ENCODE data around the gene HNRNPH1.
"Not testable (repeated sequence)": the region's sequence is repeated elsewhere in the genome, so short reads cannot be mapped to it uniquely, and the experiment has no call there.

HNRNPH1 gene

GRCh38 chr5:179623003-179623905, at the start of gene HNRNPH1:
Gene HNRNPH1, minus strand, starts transcription at chr5:179623671. Its CDS starts 538 bp downstream, at chr5:179623133.
- DNase-seq (ENCODE audit: low spot score): peak; percentile 99

GRCh38 chr5:179668391-179668790, 44.9 kb upstream of the HNRNPH1 start:
- DNase-seq (ENCODE audit: low spot score): peak; percentile 84

GRCh38 chr5:179661647-179662046, 38.2 kb upstream of the HNRNPH1 start:
- not testable (repeated sequence) for DNase-seq (ENCODE audit: low spot score)

- DNase-seq (ENCODE audit: low spot score): not testable (repeated sequence)
Measured at GRCh38 chr5:179658179-179658856, 34.8 kb upstream of the HNRNPH1 start.

GRCh38 chr5:179657302-179658178, 34.1 kb upstream of the HNRNPH1 start:
- DNase-seq (ENCODE audit: low spot score): not testable (repeated sequence)

- not testable (repeated sequence) for DNase-seq (ENCODE audit: low spot score)
Measured at GRCh38 chr5:179653135-179653534, 29.7 kb upstream of the HNRNPH1 start.

GRCh38 chr5:179650245-179650644, 26.8 kb upstream of the HNRNPH1 start:
- not testable (repeated sequence) for DNase-seq (ENCODE audit: low spot score)

GRCh38 chr5:179649166-179649703, 25.8 kb upstream of the HNRNPH1 start:
- DNase-seq (ENCODE audit: low spot score): not testable (repeated sequence)

- no peak for DNase-seq (ENCODE audit: low spot score)
Measured at GRCh38 chr5:179648410-179648809, 24.9 kb upstream of the HNRNPH1 start.

- DNase-seq (ENCODE audit: low spot score): not testable (repeated sequence)
Measured at GRCh38 chr5:179644766-179645165, 21.3 kb upstream of the HNRNPH1 start.

GRCh38 chr5:179643141-179643920, 19.9 kb upstream of the HNRNPH1 start:
- DNase-seq (ENCODE audit: low spot score): not testable (repeated sequence)

GRCh38 chr5:179642626-179643025, 19.2 kb upstream of the HNRNPH1 start:
- not testable (repeated sequence) for DNase-seq (ENCODE audit: low spot score)

- DNase-seq (ENCODE audit: low spot score): not testable (repeated sequence)
Measured at GRCh38 chr5:179641745-179642144, 18.3 kb upstream of the HNRNPH1 start.

GRCh38 chr5:179639296-179639695, 15.8 kb upstream of the HNRNPH1 start:
- DNase-seq (ENCODE audit: low spot score): not testable (repeated sequence)

- not testable (repeated sequence) for DNase-seq (ENCODE audit: low spot score)
Measured at GRCh38 chr5:179634370-179635172, 11.1 kb upstream of the HNRNPH1 start.

- not testable (repeated sequence) for DNase-seq (ENCODE audit: low spot score)
Measured at GRCh38 chr5:179633501-179634369, 10.3 kb upstream of the HNRNPH1 start.

- no peak for DNase-seq (ENCODE audit: low spot score)
Measured at GRCh38 chr5:179624841-179625271, 1.4 kb upstream of the HNRNPH1 start.

- no peak for DNase-seq (ENCODE audit: low spot score)
Measured at GRCh38 chr5:179623906-179624741, 653 bp upstream of the HNRNPH1 start.
